Fibroblast of villous mesenchyme (primary cell): ENCODE results near the gene SLC4A2. TPM values are rescaled to one million over a fixed set of nuclear protein-coding genes. Genes with fewer than 3 reads are reported as not detected.
A peak's percentile ranks its signal among the peaks of the same experiment; 100 is the strongest.

Source experiments
- DNase-seq: peaks from one replicate; pipeline ENCODE4 v3.0.0-alpha.2; 2010; ENCODE audit warnings: low read depth
- H3K4me3 ChIP-seq: 2 replicates; pipeline ENCODE4 v1.5.1; 2011; ENCODE audit warnings: low read depth, mild to moderate bottlenecking, low read length
- CTCF ChIP-seq: IDR thresholded peaks from 2 replicates; pipeline ENCODE4 v1.5.1; 2012; ENCODE audit warnings: low read depth, mild to moderate bottlenecking, low read length; ENCODE audit not compliant: insufficient read depth
- total RNA-seq: library from RNA; depleted of rRNA; stranded (reverse); fragments of >200 nt; gene quantifications from 2 replicates; pipeline ENCODE4 v1.2.3, GENCODE V29; 2012

Gene SLC4A2
- total RNA-seq, 1 donor: 85.5 TPM

- DNase-seq: no peak
- TF ChIP-seq CTCF: no peak
- no peak overlapping the region for H3K4me3 ChIP-seq
Observed at GRCh38 chr7:151064993-151065392, 5.6 kb downstream of the SLC4A2 start.

- no peak for TF ChIP-seq CTCF
- no peak overlapping the region for H3K4me3 ChIP-seq
- DNase-seq: no peak
Observed at GRCh38 chr7:151065516-151065915, 6.1 kb downstream of the SLC4A2 start.

- H3K4me3 ChIP-seq: no peak overlapping the region
- no peak for TF ChIP-seq CTCF
- DNase-seq: no peak
Observed at GRCh38 chr7:151066273-151066974, 7.0 kb downstream of the SLC4A2 start.

- peak; percentile 95 for DNase-seq
- no peak overlapping the region for H3K4me3 ChIP-seq
- TF ChIP-seq CTCF: no peak
Observed at GRCh38 chr7:151068069-151068773, 8.8 kb downstream of the SLC4A2 start.

- no peak overlapping the region for H3K4me3 ChIP-seq
- no peak for DNase-seq
- TF ChIP-seq CTCF: no peak
Observed at GRCh38 chr7:151069841-151070573, 10.6 kb downstream of the SLC4A2 start.

- no peak for TF ChIP-seq CTCF
- H3K4me3 ChIP-seq: no peak overlapping the region
- DNase-seq: no peak
Observed at GRCh38 chr7:151070574-151070960, 11.2 kb downstream of the SLC4A2 start.
